Ramos (cell line): Measurements from ENCODE around the gene NUP98.

Experiments used
- in situ Hi-C: fragments of 300-500 bp; cut with MboI; formaldehyde crosslinking; loops from one replicate; pipeline ENCODE4 v1.14.3; 2022; ENCODE audit warnings: low sequenced_read_pairs; ENCODE audit not compliant: unreplicated experiment

Gene NUP98

GRCh38 chr11:3745161-3745560 is 52.2 kb downstream of the NUP98 start:
- in situ Hi-C loops: loop anchor here (25.0 kb wide), 1 partner anchor 758 kb away; the partner anchor contains the start of gene NAP1L4

- in situ Hi-C loops: loop anchor here (25.0 kb wide), 1 partner anchor 751 kb away; the partner anchor contains the start of gene NAP1L4
Observed at GRCh38 chr11:3738723-3739122, 58.6 kb downstream of the NUP98 start.

GRCh38 chr11:3738241-3738640 is 59.1 kb downstream of the NUP98 start:
- in situ Hi-C loops: loop anchor here (25.0 kb wide), 1 partner anchor 751 kb away; the partner anchor contains the start of gene NAP1L4

GRCh38 chr11:3737386-3737933 is 59.9 kb downstream of the NUP98 start:
- in situ Hi-C loops: loop anchor here (25.0 kb wide), 1 partner anchor 750 kb away; the partner anchor contains the start of gene NAP1L4

- in situ Hi-C loops: loop anchor here (25.0 kb wide), 1 partner anchor 750 kb away; the partner anchor contains the start of gene NAP1L4
Observed at GRCh38 chr11:3736816-3737215, 60.5 kb downstream of the NUP98 start.

- in situ Hi-C loops: loop anchor here (25.0 kb wide), 1 partner anchor 749 kb away; the partner anchor contains the start of gene NAP1L4
Observed at GRCh38 chr11:3735827-3736226, 61.5 kb downstream of the NUP98 start.

GRCh38 chr11:3732671-3733436 is 64.5 kb downstream of the NUP98 start:
- in situ Hi-C loops: loop anchor here (25.0 kb wide), 1 partner anchor 746 kb away; the partner anchor contains the start of gene NAP1L4

- in situ Hi-C loops: no loop called here
Observed at GRCh38 chr11:3723014-3723708, 74.2 kb downstream of the NUP98 start.

- in situ Hi-C loops: no loop called here
Observed at GRCh38 chr11:3722100-3722499, 75.3 kb downstream of the NUP98 start.

- in situ Hi-C loops: no loop called here
Observed at GRCh38 chr11:3720997-3721396, 76.4 kb downstream of the NUP98 start.

- in situ Hi-C loops: no loop called here
Observed at GRCh38 chr11:3712274-3712673, 85.1 kb downstream of the NUP98 start.

- in situ Hi-C loops: no loop called here
Observed at GRCh38 chr11:3710485-3711259, 86.7 kb downstream of the NUP98 start.

GRCh38 chr11:3709977-3710376 is 87.4 kb downstream of the NUP98 start:
- in situ Hi-C loops: no loop called here

GRCh38 chr11:3707176-3707575 is 90.2 kb downstream of the NUP98 start:
- in situ Hi-C loops: no loop called here

- in situ Hi-C loops: no loop called here
Observed at GRCh38 chr11:3703383-3703782, 94.0 kb downstream of the NUP98 start.

- in situ Hi-C loops: no loop called here
Observed at GRCh38 chr11:3700910-3701309, 96.4 kb downstream of the NUP98 start.

- in situ Hi-C loops: no loop called here
Observed at GRCh38 chr11:3700410-3700809, 96.9 kb downstream of the NUP98 start.

- in situ Hi-C loops: no loop called here
Observed at GRCh38 chr11:3686751-3687150, 110.6 kb downstream of the NUP98 start.

GRCh38 chr11:3685923-3686322 is 111.4 kb downstream of the NUP98 start:
- in situ Hi-C loops: no loop called here

GRCh38 chr11:3684819-3685172 is 112.6 kb downstream of the NUP98 start:
- in situ Hi-C loops: no loop called here
